Measurements from ENCODE around the gene ASH1L.
"Not testable (repeated sequence)": the region's sequence is repeated elsewhere in the genome, so short reads cannot be mapped to it uniquely, and the experiment has no call there.

The ASH1L gene

GRCh38 chr1:155305881-155306391 lies 256.7 kb downstream of the ASH1L start:
- no peak for DNase-seq (ENCODE audit: low read depth)

GRCh38 chr1:155304558-155305063 lies 258.0 kb downstream of the ASH1L start:
- no peak for DNase-seq (ENCODE audit: low read depth)

DNA sequence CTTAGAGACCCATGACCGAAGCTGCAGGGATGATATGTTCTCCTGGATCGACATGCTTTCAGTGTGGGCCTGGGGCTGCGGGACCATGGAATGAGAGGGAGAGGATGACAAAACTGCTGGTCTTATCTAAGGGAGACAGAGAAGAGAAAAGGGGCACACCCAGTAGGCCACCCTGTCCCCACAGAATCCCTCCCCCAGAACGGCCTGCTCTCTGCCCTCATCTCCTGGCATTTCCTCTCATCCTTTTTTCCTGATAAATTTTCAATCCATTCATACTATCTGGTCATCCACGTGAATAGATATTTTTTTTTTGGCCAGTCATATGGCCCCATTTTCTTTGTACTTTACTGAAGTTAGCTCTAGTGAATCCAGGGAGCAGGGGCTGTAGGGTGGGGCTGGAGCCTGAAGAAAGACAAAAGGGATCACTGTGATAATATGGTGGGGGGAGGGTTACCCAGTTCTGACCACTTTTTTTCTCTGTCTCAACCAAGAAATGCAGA lies 261.2 kb downstream of the ASH1L start, which contains the start of gene PKLR:
TSS of gene PKLR (minus strand) at position 97 of the 500 bp plus-strand sequence. CDS start at position 54, 43 bp downstream.
- no peak for DNase-seq (ENCODE audit: low read depth)

- no peak for DNase-seq (ENCODE audit: low read depth)
Observed at GRCh38 chr1:155300553-155301329, 261.9 kb downstream of the ASH1L start.

DNA sequence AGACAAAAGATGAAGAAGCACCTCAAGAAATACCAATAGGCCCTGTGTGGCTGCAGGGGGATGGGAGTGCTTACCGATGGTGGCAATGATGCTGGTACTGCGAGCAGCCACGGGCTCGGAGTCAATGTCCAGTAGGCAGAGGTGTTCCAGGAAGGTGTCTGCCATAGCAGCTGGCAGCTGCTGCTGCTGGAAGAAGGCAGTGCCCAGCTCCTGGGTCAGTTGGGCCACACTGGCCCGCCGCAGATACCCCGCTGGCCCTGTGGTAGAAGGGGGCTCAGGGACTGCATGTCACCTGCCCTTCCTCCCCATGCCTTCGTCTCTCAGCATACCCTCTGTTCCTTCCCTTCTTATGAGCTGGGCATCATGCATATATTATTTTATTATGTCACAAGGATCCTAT lies 262.6 kb downstream of the ASH1L start:
- DNase-seq (ENCODE audit: low read depth): no peak

GRCh38 chr1:155297384-155297783 lies 265.2 kb downstream of the ASH1L start:
- DNase-seq (ENCODE audit: low read depth): no peak

DNA sequence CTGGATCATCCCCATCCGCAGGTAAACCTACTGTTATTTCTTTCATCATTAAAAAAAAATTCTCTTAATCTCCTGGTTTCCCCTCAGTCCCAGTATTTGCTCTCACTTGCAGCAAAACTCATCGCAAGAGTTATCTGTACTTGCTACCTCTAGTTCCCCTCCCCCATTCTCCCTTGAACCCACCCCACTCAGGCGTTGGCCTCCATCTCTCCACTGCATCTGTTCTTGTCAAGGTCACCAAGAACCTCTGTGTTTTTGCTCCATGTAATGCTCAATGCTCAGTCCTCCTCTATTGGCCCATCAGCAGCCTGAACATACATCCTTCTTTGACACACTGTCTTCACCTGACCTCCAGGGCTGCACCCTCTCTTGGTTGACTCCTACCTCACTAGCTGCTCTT lies 265.9 kb downstream of the ASH1L start:
- no peak for DNase-seq (ENCODE audit: low read depth)

GRCh38 chr1:155295942-155296267 lies 266.7 kb downstream of the ASH1L start:
- no peak for DNase-seq (ENCODE audit: low read depth)

DNA sequence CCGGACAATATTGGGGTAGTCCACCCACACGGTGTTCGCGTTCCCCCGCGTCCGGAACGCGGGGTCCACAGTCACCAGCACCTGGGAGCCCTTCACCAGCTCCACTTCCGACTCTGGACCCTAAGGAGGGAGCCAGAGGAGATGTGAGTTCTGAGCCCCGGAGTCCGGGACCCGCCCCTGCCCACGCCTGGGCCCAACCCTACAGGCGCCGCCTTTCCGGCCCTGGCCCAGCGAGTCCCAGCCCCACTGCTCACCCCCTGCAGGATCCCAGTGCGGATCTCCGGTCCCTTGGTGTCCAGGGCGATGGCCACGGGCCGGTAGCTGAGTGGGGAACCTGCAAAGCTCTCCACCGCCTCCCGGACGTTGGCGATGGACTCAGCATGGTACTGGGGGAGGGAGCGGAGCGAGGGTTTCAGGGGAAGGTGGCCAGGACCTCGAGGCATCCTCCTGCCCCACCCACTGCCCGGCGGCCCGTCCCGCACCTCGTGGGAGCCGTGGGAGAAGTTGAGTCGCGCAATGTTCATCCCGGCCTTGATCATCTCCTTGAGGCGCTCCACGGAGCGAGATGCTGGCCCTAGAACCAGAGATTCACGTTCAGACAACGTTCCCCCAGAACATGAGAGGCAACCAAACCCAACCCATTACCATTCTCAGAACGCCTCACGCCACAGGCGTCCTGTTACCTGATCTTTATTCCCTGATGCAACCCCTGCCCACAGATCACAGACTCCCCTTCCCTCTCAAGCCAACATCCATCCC lies 267.2 kb downstream of the ASH1L start:
- DNase-seq (ENCODE audit: low read depth): no peak

DNA sequence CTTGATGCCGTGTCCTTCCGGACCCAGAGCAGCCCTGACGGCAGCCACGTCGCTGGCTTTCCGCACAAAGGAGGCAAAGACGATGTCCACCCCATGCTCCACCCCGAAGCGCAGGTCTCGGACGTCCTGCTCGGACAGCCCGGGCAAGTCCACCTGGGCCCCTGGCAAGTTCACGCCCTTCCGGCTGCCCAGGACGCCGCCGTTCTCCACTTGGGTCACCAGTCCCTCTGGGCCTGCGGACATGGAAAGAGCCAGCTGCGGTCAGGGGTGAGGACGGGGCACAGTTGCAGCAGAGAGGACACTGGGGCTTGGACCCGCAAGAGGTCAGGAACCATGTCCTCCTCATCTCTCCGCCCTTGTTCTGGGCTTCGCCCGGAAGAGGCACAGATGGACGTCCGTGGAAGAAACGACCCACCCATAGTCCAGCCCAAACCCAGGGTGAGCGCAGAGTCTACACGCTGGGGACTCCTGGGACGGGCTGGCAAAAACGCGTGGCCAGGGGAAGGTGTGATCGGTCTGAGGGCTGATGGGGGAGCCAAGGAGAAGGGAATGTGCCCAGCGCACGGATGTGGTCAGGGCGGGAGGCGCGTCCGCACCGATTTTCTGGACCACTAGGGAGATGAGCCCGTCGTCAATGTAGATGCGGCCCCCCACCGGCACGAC lies 268.0 kb downstream of the ASH1L start:
- no peak for DNase-seq (ENCODE audit: low read depth)

- DNase-seq (ENCODE audit: low read depth): no peak
Observed at GRCh38 chr1:155293086-155293749, 269.4 kb downstream of the ASH1L start.

GRCh38 chr1:155291006-155291405 lies 271.6 kb downstream of the ASH1L start:
- DNase-seq (ENCODE audit: low read depth): not testable (repeated sequence)

GRCh38 chr1:155287987-155288543 lies 274.5 kb downstream of the ASH1L start:
- no peak for DNase-seq (ENCODE audit: low read depth)

DNA sequence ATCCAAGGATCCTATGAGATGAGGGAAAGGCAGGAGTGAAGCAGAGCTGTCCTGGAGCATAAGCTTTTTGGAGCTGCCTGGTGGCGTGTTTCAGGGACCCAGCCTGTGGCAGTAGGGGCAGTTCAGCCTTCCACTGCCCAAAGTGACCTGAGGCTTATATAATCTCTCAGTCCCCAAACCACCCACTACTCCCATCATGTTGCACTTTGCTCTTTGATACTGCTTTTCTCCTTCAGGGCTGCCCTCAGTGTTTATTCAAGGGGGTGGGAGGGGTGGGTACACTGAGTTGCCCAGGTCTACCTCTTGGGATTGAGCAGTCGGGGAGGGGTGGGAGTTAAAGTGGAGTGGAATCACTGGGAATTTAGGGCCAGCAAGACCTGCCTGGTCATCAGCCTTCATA lies 276.1 kb downstream of the ASH1L start:
- DNase-seq (ENCODE audit: low read depth): no peak

GRCh38 chr1:155285631-155286044 lies 277.0 kb downstream of the ASH1L start:
- DNase-seq (ENCODE audit: low read depth): no peak

All from ELR (cell line).